Measurements from ENCODE around the gene OSBP. TPM values are rescaled to one million over a fixed set of nuclear protein-coding genes. Genes with fewer than 3 reads are reported as not detected.

Gene OSBP
- total and polyA plus RNA-seq, 9 of the 15 experiments (the other 6 are each of a cell fraction or from before 2014, with no cell fraction given): 11.7 to 49.0 (median 28.7) TPM

- TF ChIP-seq TEAD1 (CRISPR knock-in tag; IDR thresholded peaks at IDR 0.05): peak; percentile 16 to 30; a peak in 2 of 4 replicates
- peak; percentile 45 for TF ChIP-seq MEIS2 (IDR thresholded peaks at IDR 0.05; ENCODE audit: partially characterized antibody)
- peak; percentile 48; the same call in 1 of the 2 replicates for TF ChIP-seq CREB1 (IDR thresholded peaks at IDR 0.05)
- TF ChIP-seq CREB1 (CRISPR knock-in tag; IDR thresholded peaks at IDR 0.05): peak; percentile 60; the same call in 1 of the 2 replicates
- no peak for TF ChIP-seq CLOCK (CRISPR knock-in tag; IDR thresholded peaks at IDR 0.05; ENCODE audit: borderline replicate concordance)
- peak; percentile 77; a peak in 3 of 4 replicates for TF ChIP-seq FOXK2 (conservative IDR thresholded peaks at IDR 0.05 in 1 of 2, IDR thresholded peaks at IDR 0.05 in 1 of 2; ENCODE audit: low read depth in 2 of 2)
- TF ChIP-seq DIDO1 (tag; IDR thresholded peaks at IDR 0.05; ENCODE audit: low read depth): no peak
- TF ChIP-seq NRF1 (conservative IDR thresholded peaks at IDR 0.05 in 1 of 2, IDR thresholded peaks at IDR 0.05 in 1 of 2): peak; percentile 94 to 95
- TF ChIP-seq TFE3 (CRISPR knock-in tag; IDR thresholded peaks at IDR 0.05): no peak
- TF ChIP-seq TGIF2 (CRISPR knock-in tag; IDR thresholded peaks at IDR 0.05): no peak
- TF ChIP-seq GTF2A2 (tag; IDR thresholded peaks at IDR 0.05): no peak
- no peak; the same call in 1 of the 2 replicates for TF ChIP-seq ZBTB17 (CRISPR knock-in tag; IDR thresholded peaks at IDR 0.05)
- no peak for TF ChIP-seq TAF7 (tag; IDR thresholded peaks at IDR 0.05)
- TF ChIP-seq MBD2 (IDR thresholded peaks at IDR 0.05; ENCODE audit: borderline replicate concordance, low read depth): no peak
- no peak for TF ChIP-seq RFX1 (IDR thresholded peaks at IDR 0.05)
- no peak for TF ChIP-seq ZNF699 (CRISPR knock-in tag; IDR thresholded peaks at IDR 0.05; ENCODE audit: insufficient replicate concordance)
- TF ChIP-seq YY1 (IDR thresholded peaks at IDR 0.05; ENCODE audit: borderline replicate concordance in 1 of 3, control insufficient read depth in 1 of 3, extremely low read depth in 1 of 3, insufficient read depth in 3 of 3, insufficient read length in 1 of 3, insufficient replicate concordance in 2 of 3, low read depth in 1 of 3, low read length in 2 of 3): peak in 2 of 3 experiments; percentile 73 to 78
- no peak for TF ChIP-seq ZZZ3 (IDR thresholded peaks at IDR 0.05)
- TF ChIP-seq TRIM24 (IDR thresholded peaks at IDR 0.05): peak in 1 of 2 experiments; percentile 45; a peak in 2 of 4 replicates
- TF ChIP-seq VEZF1 (CRISPR knock-in tag; IDR thresholded peaks at IDR 0.05): peak; percentile 27; the same call in 1 of the 2 replicates
- TF ChIP-seq BCL6 (CRISPR knock-in tag; IDR thresholded peaks at IDR 0.05): no peak
- TF ChIP-seq SP2 (IDR thresholded peaks at IDR 0.05; ENCODE audit: extremely low read depth, low read depth, low read length, poor library complexity, severe bottlenecking): no peak
- peak; percentile 73 for TF ChIP-seq TRIM28 (IDR thresholded peaks at IDR 0.05)
- TF ChIP-seq ZNF197 (CRISPR knock-in tag; IDR thresholded peaks at IDR 0.05; ENCODE audit: low read depth): no peak
These were observed 65.2 kb downstream of the OSBP start (continued) for GRCh38 chr11:59550368-59550841.

All from K562 (cell line).